HG03520 (cell line): ENCODE data around the gene PLA2G4A.

Experiments used
- ATAC-seq: cut with Tn5 transposase; IDR thresholded peaks from one replicate; pipeline ENCODE4 v1.9.1; 2021; ENCODE audit warnings: mild to moderate bottlenecking, moderate library complexity; ENCODE audit not compliant: unreplicated experiment

Gene PLA2G4A

GRCh38 chr1:186831168-186831567 lies 2.4 kb downstream of the PLA2G4A start:
- ATAC-seq, result no peak

DNA sequence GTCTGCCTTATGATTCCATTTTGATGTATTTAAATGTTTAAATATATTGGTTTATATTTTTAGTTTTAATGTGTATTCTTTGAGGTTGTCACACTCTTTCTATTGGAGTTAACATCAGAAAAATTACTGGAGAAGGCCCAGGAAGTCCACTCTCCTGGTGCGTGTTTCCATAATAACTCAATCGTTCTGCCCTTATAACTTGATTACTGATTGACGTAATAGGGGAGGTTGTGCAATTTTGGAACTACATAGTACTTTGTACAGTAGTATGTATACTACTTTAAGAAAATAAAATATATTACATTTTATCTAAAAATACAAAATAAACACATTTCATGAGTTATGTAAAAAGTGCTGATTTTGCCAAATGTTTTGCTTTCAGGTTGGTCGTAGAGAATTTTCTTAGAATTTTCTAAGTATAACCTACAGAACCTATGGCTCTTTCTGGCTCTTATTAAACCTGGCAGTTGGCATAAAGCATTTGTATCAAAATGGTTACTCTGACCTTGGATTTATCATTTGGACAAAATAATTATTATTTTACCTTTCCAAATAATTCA lies 5.7 kb downstream of the PLA2G4A start:
- ATAC-seq, result no peak

- ATAC-seq, result no peak
These were observed 6.7 kb downstream of the PLA2G4A start for GRCh38 chr1:186835448-186835847.

DNA sequence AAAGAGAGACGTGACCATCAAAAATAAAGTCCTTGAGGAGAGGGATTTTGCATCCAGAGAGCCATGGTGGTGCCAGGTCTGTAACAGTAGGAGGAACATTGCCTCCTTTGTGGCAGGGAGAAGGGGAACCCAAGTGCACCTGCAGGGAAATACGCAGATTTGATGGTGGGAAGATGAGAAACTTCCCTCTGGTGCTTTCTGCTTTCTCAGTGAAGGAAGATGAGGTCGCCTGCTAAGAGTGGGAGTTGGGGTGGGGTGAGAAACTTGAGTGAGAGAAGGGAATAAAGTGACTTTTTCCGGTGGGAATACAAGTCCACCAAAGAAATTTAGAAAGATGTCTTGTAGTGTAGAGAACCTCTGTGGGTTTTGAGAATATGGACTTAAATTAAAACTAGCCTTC lies 9.1 kb downstream of the PLA2G4A start:
- no peak for ATAC-seq

DNA sequence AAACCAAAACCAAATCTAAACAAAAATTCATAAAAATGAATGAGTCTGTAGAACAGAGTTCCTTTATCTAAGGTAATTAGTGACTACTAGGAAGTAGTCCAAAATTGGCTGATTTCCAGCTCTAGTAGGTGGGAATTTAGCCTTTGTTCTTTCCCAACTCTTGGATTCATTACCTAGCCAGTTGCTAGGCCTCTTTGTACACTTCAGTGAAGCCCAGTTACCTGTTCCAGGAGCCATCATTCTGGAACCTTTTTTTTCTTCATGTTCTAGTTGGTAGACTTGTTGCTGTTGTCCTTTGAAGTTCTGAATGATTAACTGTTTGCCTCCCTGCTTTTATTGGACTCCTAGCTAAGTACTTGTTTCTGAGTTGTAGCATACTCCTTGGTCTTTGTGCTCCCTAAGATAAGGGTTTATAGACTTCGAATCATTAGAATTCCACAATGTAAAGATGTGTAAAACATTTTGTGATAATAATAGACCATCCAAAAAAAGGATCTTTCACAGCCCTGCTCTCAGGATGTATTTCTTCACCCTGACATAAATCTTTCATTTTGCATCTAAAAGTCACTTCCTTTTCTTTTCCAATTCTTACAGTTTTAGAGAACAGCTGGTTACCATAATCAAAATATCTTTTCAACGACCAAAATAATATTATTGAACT lies 9.8 kb downstream of the PLA2G4A start:
- peak; percentile 15 for ATAC-seq

DNA sequence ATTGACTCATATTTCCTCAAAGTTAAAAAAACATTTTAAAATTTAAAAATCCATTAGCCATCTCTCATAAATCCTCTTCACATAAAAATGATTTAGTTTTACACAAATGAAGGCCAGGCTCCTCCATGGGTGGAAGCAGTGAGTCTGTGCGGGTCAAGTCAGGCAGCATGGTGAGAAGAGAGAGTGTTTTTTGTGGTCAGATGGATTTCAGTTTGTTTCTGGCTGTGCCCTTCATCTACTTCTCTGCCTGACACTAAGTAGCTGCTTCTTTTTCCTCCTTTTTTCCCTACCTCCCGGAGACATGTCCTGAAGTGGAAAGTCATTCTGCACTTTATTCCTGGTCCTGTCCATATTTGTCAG lies 10.3 kb downstream of the PLA2G4A start:
- peak; percentile 55 for ATAC-seq

DNA sequence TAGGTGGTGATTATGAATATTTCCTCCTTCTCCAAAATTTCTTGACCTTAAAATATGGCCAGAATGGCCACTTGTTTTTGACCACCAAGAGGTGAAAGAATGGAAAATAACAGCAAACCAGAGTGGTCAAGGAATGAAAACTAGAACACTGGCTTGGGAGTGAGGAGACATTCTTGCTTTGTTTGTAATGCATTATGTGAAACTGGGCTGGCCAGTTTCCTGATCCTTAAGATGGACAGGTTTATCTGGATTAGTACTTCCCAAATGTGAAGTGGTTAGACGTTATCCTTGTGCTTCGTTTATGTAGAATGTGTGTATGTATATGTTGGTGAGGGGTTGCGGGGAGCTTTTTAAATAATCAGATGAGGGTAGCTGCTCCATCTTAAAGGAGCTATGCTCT lies 12.8 kb downstream of the PLA2G4A start:
- no peak for ATAC-seq

- no peak for ATAC-seq
These were observed 13.8 kb downstream of the PLA2G4A start for GRCh38 chr1:186842547-186842946.

- no peak for ATAC-seq
These were observed 14.5 kb downstream of the PLA2G4A start for GRCh38 chr1:186843226-186843625.

GRCh38 chr1:186843931-186844330 lies 15.2 kb downstream of the PLA2G4A start:
- ATAC-seq, result no peak

DNA sequence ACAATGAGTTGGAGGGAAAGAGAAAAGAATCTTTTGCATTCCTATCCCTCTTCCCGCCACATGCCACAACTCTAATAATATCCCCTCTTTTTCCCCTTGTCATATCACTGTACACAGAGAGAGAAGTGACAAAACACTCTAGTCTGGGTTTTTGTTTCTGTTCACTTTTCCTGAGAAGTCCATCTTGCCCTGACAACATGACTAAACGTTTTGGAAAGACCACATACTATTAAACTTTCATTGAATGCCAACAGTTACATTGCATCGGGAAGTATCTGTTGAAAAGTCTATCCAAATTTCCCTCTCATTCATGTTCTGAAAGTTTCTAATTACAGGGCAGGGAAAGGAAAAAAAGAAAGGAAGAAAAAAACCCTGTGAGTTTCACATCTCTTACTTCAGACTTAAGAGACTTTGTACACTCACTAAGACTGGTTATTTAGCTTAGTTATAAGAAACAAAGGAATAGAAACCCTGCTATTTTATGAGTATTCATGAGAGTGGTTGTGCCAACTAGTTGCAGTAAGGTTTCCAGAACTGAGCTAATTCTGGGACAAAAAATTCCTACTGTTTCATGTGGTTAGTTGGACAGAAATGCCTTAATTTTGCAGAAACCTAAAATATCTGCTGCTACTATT lies 16.9 kb downstream of the PLA2G4A start:
- no peak for ATAC-seq

GRCh38 chr1:186848509-186849130 lies 19.9 kb downstream of the PLA2G4A start:
- no peak for ATAC-seq

- peak; percentile 96 for ATAC-seq
These were observed 20.5 kb downstream of the PLA2G4A start for GRCh38 chr1:186849271-186849671.

GRCh38 chr1:186849826-186850225 lies 21.1 kb downstream of the PLA2G4A start:
- ATAC-seq, result peak; percentile 44

DNA sequence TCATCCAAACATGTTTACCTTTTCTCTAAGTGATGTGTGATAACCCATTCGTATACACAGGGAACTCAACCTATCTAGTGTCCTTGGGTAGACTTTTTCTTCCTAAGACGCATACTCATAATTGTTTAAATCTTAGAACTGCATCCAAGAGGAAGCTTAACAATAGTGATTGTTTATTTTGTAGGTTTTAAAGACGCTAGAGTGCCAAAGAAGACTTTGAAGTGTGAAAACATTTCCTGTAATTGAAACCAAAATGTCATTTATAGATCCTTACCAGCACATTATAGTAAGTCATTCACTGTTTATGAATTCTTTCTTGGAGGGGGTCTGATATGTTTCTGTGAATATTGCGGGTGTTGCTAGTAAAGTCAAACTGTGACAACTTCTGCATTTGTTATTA lies 25.4 kb downstream of the PLA2G4A start:
- no peak for ATAC-seq

DNA sequence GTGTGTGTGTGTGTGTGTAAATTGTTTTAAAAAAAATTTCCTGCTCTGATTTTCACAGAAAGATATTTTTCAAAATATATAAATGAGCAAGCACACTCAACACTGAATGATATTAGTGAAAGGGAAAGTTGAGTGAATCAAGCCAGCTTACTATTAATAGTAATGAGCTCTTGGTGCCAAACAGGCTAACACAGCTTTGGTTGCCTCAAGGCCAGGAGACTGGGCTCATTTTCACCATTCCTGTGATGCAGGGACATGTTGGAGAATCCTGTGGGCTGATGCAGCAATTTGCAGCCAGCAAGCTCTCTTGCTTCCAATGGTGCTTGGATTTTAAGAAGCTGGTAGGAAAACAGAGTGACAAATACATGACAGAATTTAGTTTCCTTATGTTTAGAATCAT lies 30.2 kb downstream of the PLA2G4A start:
- peak; percentile 54 for ATAC-seq

GRCh38 chr1:186859995-186860394 lies 31.2 kb downstream of the PLA2G4A start:
- no peak for ATAC-seq

DNA sequence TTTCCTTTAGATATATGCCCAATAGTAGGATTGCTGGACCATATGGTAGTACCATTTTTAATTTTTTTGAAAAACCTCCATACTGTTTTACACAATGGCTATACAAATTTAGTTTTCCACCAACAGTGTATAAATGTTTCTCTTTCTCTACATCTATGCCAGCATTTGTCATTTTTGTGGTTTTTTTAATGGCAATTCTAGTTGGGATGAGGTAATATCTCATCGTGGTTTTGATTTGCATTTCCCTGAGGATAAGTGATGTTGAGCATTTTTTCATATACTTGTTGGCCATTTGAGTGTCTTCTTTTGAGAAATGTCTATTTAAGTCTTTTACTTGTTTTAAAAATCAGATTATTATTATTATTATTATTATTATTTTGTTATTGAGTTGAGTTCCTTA lies 35.5 kb downstream of the PLA2G4A start:
- no peak for ATAC-seq

DNA sequence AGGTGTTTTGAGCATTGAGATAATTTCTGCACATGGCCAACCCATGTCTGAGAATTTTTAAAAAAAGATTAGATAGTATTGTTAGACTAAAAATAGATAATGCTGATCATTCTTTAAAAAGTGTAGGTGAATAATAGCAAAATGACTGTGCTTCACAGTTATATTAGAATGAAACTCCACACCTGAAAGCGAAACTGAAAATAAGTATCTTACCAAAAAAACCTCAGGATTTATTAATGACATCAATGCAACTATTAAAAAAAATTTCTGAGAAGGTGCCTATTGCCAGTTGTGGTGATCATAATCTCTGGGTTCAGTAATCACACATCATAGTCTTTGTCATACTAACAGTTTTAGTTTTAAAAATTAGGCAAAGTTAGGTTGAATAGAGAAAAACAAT lies 36.5 kb downstream of the PLA2G4A start:
- ATAC-seq, result peak; percentile 78

GRCh38 chr1:186865857-186866256 lies 37.1 kb downstream of the PLA2G4A start:
- ATAC-seq, result no peak

DNA sequence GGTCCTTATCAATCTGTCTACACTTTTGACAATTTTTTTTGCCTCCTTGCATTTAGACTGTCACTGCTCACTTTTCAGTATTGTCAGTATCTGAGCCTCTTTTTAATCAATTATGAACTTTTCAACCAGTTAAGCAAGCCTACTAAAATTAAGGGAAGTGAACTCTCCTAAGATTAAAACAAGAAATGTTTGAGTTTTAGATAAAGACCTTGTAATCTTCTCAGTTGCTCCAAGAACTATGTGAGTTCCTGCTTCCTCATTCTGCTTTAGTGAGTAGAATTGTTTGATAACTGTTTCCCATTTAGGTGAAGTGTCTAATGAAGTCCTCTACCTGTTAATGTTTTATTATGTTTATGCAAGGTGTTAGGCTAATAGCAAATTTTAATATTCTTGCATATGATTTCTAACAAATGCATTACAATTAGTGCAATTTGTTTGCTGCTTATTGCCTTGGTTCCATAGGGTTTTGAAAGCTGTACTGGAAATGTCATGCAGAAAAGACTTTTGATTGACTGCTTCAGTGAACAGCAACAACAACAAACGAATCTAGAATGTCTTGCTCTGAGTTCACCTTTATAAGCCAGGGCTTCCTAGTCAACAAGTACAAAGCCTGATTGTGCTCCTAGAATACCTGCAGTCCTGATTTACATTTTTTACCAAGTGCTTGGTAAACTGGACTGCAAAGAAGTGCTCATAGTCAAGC lies 40.9 kb downstream of the PLA2G4A start:
- no peak for ATAC-seq

DNA sequence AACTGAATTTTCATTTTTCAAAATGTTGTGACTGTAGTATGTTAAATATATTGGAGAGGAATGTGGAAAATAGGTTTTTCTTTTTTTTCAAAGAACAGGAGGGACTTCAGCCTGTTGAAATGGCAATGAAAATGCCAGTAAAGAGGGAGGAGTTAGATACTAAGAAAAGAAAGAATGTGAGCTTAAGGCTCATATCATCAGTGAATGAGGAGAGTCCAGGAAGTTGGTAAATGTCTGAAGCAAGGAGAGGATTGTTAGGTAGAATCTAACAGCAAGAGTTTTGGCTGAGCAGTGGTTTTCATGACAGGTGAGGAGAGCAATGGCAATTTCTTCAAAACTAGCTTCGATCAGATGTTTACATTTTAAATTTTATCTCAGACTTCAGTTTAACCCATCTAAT lies 43.0 kb downstream of the PLA2G4A start:
- ATAC-seq, result no peak
